Measurements from ENCODE around the gene ADAM8. TPM values are rescaled to one million over a fixed set of nuclear protein-coding genes. Genes with fewer than 3 reads are reported as not detected.

The ADAM8 gene
- total RNA-seq = 10 to 100 TPM; 16.2 to 45.3 TPM
- 1 to 10 TPM; 1.9 to 4.4 (median 2.9) TPM for polyA plus RNA-seq (ENCODE audit: insufficient read length in 6 of 6)
- long read RNA-seq, donor 1 = 0 reads
- long read RNA-seq, donor 2 = 0 reads
- long read RNA-seq, donor 3 = 0 reads
- long read RNA-seq, donor 4, partial matches to known transcripts = 0 of 1 reads
- long read RNA-seq, donor 4, other reads (novel, unspliced or antisense) = 0 of 1 reads
- long read RNA-seq, donor 5 = 0 reads
- long read RNA-seq, donor 6 = 0 reads
- long read RNA-seq, donor 7 = 0 reads
- long read RNA-seq, donor 8 = 0 reads
- long read RNA-seq, donor 9 = 0 reads
- long read RNA-seq, donor 10, partial matches to known transcripts = 1 of 3 reads
- long read RNA-seq, donor 10, other reads (novel, unspliced or antisense) = 1 of 3 reads
- long read RNA-seq, donor 11 = 0 reads
- long read RNA-seq, donor 12 = 0 reads

DNA sequence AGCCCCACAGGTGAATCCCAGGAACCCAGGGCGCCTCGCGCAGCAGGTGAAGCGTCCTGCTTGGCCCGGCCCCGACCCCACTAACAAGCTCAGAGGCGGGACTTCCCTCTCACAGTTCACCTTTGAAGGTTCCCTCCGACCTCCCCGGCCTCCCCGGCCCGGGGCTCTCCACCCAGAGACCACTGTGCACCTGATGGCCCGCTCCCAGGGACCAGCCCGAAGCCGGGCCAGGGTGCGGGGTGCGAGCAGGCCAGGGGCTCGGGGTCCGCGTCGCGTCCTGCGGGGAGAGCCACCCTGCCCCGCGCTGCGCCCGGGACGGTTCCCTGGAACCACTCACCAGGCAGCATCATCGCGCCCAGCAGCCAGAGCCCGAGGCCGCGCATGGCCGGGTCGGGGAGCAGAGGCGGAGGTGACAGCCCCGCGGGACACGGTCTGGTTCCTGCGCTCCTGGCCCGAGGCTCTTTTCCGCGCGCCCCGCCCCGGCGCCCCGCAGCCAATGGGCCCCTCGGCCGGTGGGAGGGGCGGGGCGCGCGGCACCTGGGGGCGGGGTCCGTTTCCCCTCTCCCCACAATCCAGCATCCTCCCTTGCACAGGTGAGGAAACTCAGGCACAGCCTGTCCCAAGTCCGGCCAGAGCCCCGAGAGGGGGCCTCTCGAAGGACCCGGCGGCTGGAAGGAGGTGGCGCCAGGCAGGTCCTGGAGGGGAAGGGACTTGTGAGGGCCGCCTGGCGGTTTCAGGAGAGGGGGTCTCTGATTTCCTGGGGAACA is at the start of gene ADAM8:
Gene ADAM8, minus strand, starts transcription at position 434 of the 767 bp plus-strand sequence. Its CDS starts 51 bp downstream, at position 383.
- H3K27ac ChIP-seq = peak within 1 kb of the TSS; percentile 19 to 96
- no peak for TF ChIP-seq CTCF (IDR thresholded peaks at IDR 0.05)

DNA sequence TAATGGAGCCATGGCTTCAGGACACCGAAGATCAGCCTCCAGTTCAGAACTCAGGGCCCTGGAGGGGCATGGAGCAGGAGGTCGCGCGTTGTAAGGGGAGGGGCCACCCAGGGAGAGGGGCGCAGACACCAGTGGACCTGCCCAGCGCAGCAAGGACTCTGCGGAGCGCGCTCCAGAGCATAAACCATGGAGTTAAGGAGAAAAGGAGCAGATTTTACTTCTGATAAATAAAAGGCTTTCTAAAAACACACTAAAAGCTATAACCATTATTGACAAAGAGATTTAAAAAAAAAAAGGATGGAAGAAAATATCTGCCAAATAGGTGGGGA is 49.5 kb upstream of the ADAM8 start:
- peaks cover 4 to 24% of the 10 kb centered on the region in 2 donors for H3K4me1 ChIP-seq
- intact Hi-C loops (cut with DNase I) = no loop called here
- H3K4me3 ChIP-seq = no peak overlapping the region
- DNase-seq = no peak
- H3K36me3 ChIP-seq = no peaks in the 10 kb centered on the region
- H3K27me3 ChIP-seq = peaks cover 44 to 81% of the 10 kb centered on the region in 2 donors
- H3K27ac ChIP-seq = no peak overlapping the region
- H3K9me3 ChIP-seq = no peaks in the 10 kb centered on the region
- no peak for TF ChIP-seq CTCF (IDR thresholded peaks at IDR 0.05)
- no peak for ATAC-seq

More for the DNA sequence above, at the start of gene ADAM8:
- peaks cover 11 to 45% of the 10 kb centered on the region in 2 donors for H3K27me3 ChIP-seq
- H3K4me1 ChIP-seq = peaks cover 5 to 63% of the 10 kb centered on the region in 2 donors
- no peaks in the 10 kb centered on the region for H3K9me3 ChIP-seq
- ATAC-seq (peak; percentile 52), DNase-seq (peak in 1 of 4 donors; percentile 93)
- peaks cover 0 to 57% of the 10 kb centered on the region in 2 donors for H3K36me3 ChIP-seq
- peak within 1 kb of the TSS in 1 of 2 donors; percentile 59 for H3K4me3 ChIP-seq
- intact Hi-C loops (cut with DNase I) = no loop called here

- Histone ChIP-seq H3K27ac (no peak overlapping the region), H3K4me3 (peak overlapping the region in 1 of 2 donors; percentile 22), H3K9me3 (no peaks in the 10 kb centered on the region), H3K27me3 (peaks cover 44 to 80% of the 10 kb centered on the region in 2 donors), H3K4me1 (peaks cover 4 to 24% of the 10 kb centered on the region in 2 donors), H3K36me3 (no peaks in the 10 kb centered on the region)
- no peak for TF ChIP-seq CTCF (IDR thresholded peaks at IDR 0.05)
- no peak for ATAC-seq
- peak in 1 of 4 donors; percentile 69 for DNase-seq
- intact Hi-C loops (cut with DNase I) = no loop called here
Measured at GRCh38 chr10:133325440-133326222, 49.0 kb upstream of the ADAM8 start.

DNA sequence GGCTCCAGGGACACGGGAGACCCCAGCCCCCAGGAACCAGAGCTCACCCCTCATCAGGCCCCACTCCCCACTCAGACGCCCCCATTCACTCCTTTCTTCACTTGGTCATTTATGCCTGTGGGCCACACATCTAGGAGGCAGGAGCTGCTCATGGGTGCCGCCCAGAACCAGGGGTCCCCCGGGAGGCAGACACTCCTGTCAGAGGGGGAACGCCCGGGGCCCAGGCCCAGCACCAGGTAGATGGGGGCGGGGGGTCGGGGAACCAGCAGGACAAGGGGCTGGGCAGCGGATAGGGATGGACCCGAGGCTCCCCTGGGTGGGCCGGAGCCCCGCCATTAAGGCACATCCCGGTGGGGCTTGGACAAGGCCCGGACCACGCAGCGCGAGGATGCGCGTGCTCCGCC is 48.2 kb upstream of the ADAM8 start:
- H3K4me1 ChIP-seq = peaks cover 4 to 21% of the 10 kb centered on the region in 2 donors
- peak in 1 of 4 donors; percentile 68 for DNase-seq
- no peak for TF ChIP-seq CTCF (IDR thresholded peaks at IDR 0.05)
- intact Hi-C loops (cut with DNase I) = no loop called here
- H3K4me3 ChIP-seq = no peak overlapping the region
- peaks cover 44 to 83% of the 10 kb centered on the region in 2 donors for H3K27me3 ChIP-seq
- H3K27ac ChIP-seq = no peak overlapping the region
- no peaks in the 10 kb centered on the region for H3K9me3 ChIP-seq
- ATAC-seq = no peak
- no peaks in the 10 kb centered on the region for H3K36me3 ChIP-seq
